GM13976 (cell line): ENCODE data around the gene SRPK1.

ENCODE experiments used
- DNase-seq: peaks from one replicate; pipeline ENCODE4 v3.0.0; 2012; ENCODE audit warnings: low spot score
- in situ Hi-C: fragments of 300-500 bp; cut with MboI; formaldehyde crosslinking; loops from one replicate; pipeline ENCODE4 v1.12.0; 2022; ENCODE audit warnings: low sequenced_read_pairs, mixed read lengths, inconsistent platforms; ENCODE audit not compliant: unreplicated experiment
- TF ChIP-seq, protein P1 (sequence below): IDR thresholded peaks from 2 replicates; pipeline ENCODE4 v1.5.1; 2012; ENCODE audit warnings: borderline replicate concordance, mild to moderate bottlenecking; ENCODE audit not compliant: insufficient read depth; ENCODE audit errors: extremely low read depth, missing control alignments, control extremely low read depth

SRPK1 gene

DNA sequence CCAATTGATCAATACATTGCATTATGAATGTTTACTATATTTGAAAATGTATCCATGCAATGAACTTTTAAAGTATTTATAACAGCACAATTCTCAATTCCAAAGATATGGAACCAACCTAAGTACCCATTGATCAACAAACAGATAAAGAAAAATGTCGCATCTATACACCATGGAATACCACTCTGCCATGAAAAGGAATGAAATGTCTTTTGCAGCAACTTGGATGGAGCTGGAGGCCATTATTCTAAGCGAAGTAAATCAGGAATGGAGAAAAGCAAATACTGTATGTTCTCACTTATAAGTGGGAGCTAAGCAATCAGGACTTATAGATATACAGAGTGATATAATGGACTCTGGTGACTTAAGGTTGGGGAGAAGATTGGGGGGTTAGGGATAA, 22.9 kb downstream of the SRPK1 start:
- TF ChIP-seq, protein P1, sequence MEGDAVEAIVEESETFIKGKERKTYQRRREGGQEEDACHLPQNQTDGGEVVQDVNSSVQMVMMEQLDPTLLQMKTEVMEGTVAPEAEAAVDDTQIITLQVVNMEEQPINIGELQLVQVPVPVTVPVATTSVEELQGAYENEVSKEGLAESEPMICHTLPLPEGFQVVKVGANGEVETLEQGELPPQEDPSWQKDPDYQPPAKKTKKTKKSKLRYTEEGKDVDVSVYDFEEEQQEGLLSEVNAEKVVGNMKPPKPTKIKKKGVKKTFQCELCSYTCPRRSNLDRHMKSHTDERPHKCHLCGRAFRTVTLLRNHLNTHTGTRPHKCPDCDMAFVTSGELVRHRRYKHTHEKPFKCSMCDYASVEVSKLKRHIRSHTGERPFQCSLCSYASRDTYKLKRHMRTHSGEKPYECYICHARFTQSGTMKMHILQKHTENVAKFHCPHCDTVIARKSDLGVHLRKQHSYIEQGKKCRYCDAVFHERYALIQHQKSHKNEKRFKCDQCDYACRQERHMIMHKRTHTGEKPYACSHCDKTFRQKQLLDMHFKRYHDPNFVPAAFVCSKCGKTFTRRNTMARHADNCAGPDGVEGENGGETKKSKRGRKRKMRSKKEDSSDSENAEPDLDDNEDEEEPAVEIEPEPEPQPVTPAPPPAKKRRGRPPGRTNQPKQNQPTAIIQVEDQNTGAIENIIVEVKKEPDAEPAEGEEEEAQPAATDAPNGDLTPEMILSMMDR = no peak
- in situ Hi-C loops = no loop called here
- DNase-seq = no peak

DNA sequence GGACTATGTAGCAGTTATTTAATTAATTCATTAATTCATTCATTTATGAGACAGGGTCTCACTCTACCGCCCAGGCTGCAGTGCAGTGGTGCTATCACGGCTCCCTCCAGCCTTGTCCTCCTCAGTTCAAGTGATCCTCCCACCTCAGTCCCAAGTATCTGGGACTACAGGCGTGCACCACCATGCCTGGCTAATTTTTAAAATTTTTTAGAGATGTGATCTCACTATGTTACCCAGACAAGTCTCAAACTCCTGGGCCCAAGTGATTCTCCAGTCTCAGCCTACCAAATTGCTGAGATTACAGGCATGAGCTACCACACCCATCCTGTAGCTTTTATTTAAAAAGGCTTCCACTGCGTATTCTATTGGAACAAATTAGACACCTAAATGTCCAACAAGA, 23.4 kb downstream of the SRPK1 start:
- in situ Hi-C loops = no loop called here
- TF ChIP-seq, protein P1 = no peak
- no peak for DNase-seq

DNA sequence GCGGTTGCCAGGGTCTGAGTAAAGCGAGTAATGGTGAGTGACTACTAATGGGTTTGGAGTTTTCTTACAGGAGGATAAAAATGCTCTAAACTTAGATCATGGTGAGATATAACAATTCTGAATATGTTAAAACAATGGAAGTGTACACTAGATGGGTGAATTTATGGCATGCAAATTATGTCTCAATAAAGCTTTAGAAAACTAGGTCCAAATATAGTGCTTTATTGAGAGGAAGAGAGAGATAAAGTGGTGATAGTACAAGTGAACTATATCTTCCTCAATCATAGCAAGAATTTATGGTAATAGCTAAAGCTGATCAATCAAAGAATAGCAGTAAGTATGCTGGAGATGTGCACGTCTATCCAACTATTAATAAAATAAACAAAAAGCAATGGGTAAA, 23.9 kb downstream of the SRPK1 start:
- in situ Hi-C loops = no loop called here
- TF ChIP-seq, protein P1 = no peak
- no peak for DNase-seq

DNA sequence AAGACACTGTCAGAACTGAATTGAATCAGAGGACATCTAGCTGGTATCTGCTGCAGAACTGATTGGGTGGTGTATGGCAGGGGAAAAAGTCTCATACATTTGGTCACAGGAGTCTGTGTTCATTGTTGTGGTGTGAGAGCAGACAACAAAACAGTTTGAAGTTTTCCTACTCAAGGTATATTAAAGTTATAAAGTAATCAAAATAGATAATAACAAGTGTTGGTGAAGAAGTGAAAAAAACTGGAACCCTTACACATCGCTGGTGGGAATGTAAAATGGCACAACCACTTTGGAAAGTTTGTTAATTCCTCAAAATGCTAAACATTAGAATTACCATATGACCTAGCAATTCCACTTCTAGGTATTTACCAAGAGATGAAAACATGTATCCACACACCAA, 24.7 kb downstream of the SRPK1 start:
- DNase-seq = no peak
- in situ Hi-C loops = no loop called here
- TF ChIP-seq, protein P1 = no peak

DNA sequence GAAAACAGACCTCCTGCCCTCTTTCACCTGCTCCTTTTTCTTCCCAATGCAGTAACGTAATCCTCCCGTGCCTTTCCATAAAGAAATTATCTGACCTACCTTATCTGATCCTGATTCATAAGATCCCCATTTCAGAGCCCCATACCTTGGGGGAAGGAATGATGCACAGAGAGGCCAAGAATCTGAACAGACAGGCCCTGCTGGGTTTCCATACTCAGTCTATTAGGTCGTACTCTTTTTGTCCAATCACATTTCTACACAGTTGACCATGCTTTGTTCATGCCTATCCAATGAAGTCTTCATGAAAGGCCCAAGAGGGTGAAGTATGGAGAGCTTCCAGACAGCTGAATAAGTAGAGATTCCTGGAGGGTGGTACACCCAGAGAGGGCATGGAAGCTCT, 25.3 kb downstream of the SRPK1 start:
- in situ Hi-C loops = no loop called here
- TF ChIP-seq, protein P1 = no peak
- DNase-seq = no peak

DNA sequence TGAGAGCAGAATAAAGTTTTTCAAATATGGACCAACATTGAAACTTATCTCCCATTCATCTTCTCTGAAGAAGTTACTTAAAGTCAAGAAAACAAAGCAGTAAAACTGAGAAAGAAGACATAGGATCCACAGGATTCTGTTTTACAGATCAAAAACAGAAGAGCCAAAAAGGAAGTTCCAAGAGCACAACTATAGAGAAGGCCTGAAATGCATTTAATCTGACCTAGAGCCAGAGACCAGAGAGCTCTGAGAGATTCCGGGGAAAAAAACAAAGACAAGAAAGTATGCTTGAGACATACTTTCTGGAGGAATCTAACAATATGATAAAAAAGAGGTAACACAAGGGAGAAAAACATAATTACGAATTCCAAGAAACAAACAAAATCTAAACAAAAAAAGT, 26.1 kb downstream of the SRPK1 start:
- no peak for DNase-seq
- in situ Hi-C loops = no loop called here
- TF ChIP-seq, protein P1 = no peak

DNA sequence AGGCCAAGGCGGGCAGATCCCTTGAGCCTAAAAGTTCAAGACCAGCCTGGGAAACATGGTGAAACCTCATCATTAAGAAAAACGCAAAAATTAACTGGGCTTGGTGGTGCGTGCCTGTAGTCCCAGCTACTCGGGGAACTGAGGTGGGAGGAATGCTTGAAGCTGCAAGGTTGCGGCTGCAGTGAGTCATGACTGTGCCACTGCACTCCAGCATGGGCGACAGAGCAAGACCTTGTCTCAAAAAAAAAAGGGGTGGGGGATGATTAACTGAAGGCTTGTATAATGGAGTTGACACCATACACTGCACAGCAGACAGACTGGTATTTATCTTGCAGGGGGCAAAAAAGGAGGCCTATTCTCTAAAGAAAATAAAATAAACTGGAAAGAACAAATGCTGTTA, 27.7 kb downstream of the SRPK1 start:
- in situ Hi-C loops = no loop called here
- DNase-seq = no peak
- TF ChIP-seq, protein P1 = no peak
